ENCODE measurements around the gene RNF113B.

Gene RNF113B

GRCh38 chr13:98203646-98204326, 26.7 kb upstream of the RNF113B start:
- DNase-seq = no peak

- DNase-seq = no peak
Measured at GRCh38 chr13:98201984-98202383, 24.9 kb upstream of the RNF113B start.

GRCh38 chr13:98201189-98201588, 24.1 kb upstream of the RNF113B start:
- DNase-seq = no peak

GRCh38 chr13:98200211-98200878, 23.3 kb upstream of the RNF113B start:
- DNase-seq = no peak

GRCh38 chr13:98199480-98199879, 22.4 kb upstream of the RNF113B start:
- no peak for DNase-seq

- no peak for DNase-seq
Measured at GRCh38 chr13:98198683-98199082, 21.6 kb upstream of the RNF113B start.

- no peak for DNase-seq
Measured at GRCh38 chr13:98195054-98195791, 18.2 kb upstream of the RNF113B start.

- no peak for DNase-seq
Measured at GRCh38 chr13:98192008-98192407, 14.9 kb upstream of the RNF113B start.

GRCh38 chr13:98190889-98191444, 13.9 kb upstream of the RNF113B start:
- no peak for DNase-seq

GRCh38 chr13:98189841-98190505, 12.9 kb upstream of the RNF113B start:
- DNase-seq = no peak

GRCh38 chr13:98188544-98189166, 11.6 kb upstream of the RNF113B start:
- DNase-seq = no peak

GRCh38 chr13:98187965-98188261, 10.8 kb upstream of the RNF113B start:
- no peak for DNase-seq

- DNase-seq = no peak
Measured at GRCh38 chr13:98187155-98187964, 10.3 kb upstream of the RNF113B start.

GRCh38 chr13:98184792-98185191, 7.7 kb upstream of the RNF113B start:
- DNase-seq = no peak

- DNase-seq = no peak
Measured at GRCh38 chr13:98182589-98182988, 5.5 kb upstream of the RNF113B start.

GRCh38 chr13:98182153-98182552, 5.1 kb upstream of the RNF113B start:
- DNase-seq = no peak

GRCh38 chr13:98181111-98181815, 4.2 kb upstream of the RNF113B start:
- DNase-seq = no peak

GRCh38 chr13:98180092-98180491, 3.0 kb upstream of the RNF113B start:
- DNase-seq = no peak

- no peak for DNase-seq
Measured at GRCh38 chr13:98175823-98176222, 1.2 kb downstream of the RNF113B start.

- DNase-seq = no peak
Measured at GRCh38 chr13:98175043-98175442, 2.0 kb downstream of the RNF113B start.

GRCh38 chr13:98174307-98174706, 2.8 kb downstream of the RNF113B start:
- no peak for DNase-seq

All from CD4-positive, alpha-beta T cell treated with Interleukin-6 for 4 hours (primary cell).